ENCODE results near the gene HPSE.
"Not testable (repeated sequence)": the region's sequence is repeated elsewhere in the genome, so short reads cannot be mapped to it uniquely, and the experiment has no call there.

GRCh38 chr4:83325306-83325705 is 9.3 kb downstream of the HPSE start:
- TF ChIP-seq POLR2AphosphoS5 (IDR thresholded peaks at IDR 0.05; ENCODE audit: insufficient read depth, low read depth, low read length); CTCF (IDR thresholded peaks at IDR 0.05; ENCODE audit: extremely low read depth in 1 of 2, insufficient read depth in 1 of 2, low read depth in 1 of 2, low read length in 2 of 2); EZH2 (IDR thresholded peaks at IDR 0.05; ENCODE audit: borderline replicate concordance, low read depth, low read length, severe bottlenecking); POLR2A (IDR thresholded peaks at IDR 0.05; ENCODE audit: low read depth, low read length); JUN (IDR thresholded peaks at IDR 0.05; ENCODE audit: borderline replicate concordance, insufficient read depth, insufficient read length, low read depth): not testable (repeated sequence)
